Inflammatory macrophage treated with lipopolysaccharide for 1 hour (primary cell): ENCODE results near the gene LARP4B.

ENCODE experiments used
- DNase-seq, 2 donors: peaks; one replicate each; pipeline ENCODE4 v3.0.0-alpha.2; 2020 to 2022

Gene LARP4B

DNA sequence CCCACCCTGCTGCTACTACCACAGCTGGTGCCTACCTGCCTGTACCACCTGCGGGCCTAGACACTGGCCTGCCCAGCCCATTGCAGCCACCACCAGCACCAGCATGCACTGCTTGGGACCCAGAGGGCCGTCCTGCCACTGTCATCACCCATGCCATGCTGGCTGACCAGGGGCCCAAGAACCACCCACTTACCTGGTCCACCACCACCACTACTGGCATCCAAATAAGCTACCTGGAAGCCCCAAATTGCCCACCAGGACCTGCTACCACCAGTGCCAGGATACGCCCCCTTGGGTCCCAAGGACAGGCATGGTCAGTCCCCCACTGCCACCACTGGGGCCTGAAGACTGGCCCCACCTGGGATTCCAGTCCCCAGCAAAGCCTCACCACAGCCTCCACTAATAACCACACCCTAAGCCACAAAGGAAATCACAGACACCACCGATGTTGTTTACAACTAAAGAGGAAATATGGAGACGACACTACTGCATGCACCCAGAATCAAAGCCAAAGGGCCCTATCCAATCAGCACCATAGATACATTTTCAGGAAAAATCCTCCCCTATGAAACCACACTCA is 171.5 kb downstream of the LARP4B start:
- no peak for DNase-seq
